Caco-2 (cell line): ENCODE results near the gene RNF214. TPM values are rescaled to one million over a fixed set of nuclear protein-coding genes. Genes with fewer than 3 reads are reported as not detected.

Source experiments
- BruUV-seq: library from RNA; stranded (reverse); fragments of 400-500 nt; replicated peaks from 2 replicates; lab custom pipeline; 2021; lab: Mats Ljungman, UMichigan
- CTCF ChIA-PET: fragments of 300-600 bp; sonication (Branson Sonifier 250); formaldehyde crosslinking; loops from one replicate; lab custom pipeline; 2022; ENCODE audit warnings: antibody characterized with exemption; lab: Charles Lee
- POLR2A ChIA-PET: fragments of 300-600 bp; sonication (Branson Sonifier 250); formaldehyde crosslinking; loops from one replicate; lab custom pipeline; 2022; ENCODE audit warnings: antibody characterized with exemption; lab: Charles Lee
- DNase-seq, 2 experiments: peaks; one replicate each; pipeline versions ENCODE4 v3.0.0 to v3.0.0-alpha.2; 2020 to 2022
- H3K27me3 ChIP-seq: replicated peaks from 2 replicates; pipeline ENCODE4 v1.6.0; 2011; ENCODE audit warnings: low read length; ENCODE audit not compliant: control insufficient read depth, insufficient read depth
- H3K36me3 ChIP-seq: 2 replicates; pipeline ENCODE4 v1.5.1; 2011; ENCODE audit warnings: low read length; ENCODE audit not compliant: control insufficient read depth, insufficient read depth
- H3K4me1 ChIP-seq: fragments of 250-450 bp; sonication (Bioruptor Pico); 2 replicates; pipeline ENCODE4 v1.5.1; 2020; ENCODE audit warnings: mild to moderate bottlenecking
- H3K4me3 ChIP-seq: 2 replicates; pipeline ENCODE4 v1.5.1; 2011; ENCODE audit warnings: low read depth, mild to moderate bottlenecking, control low read depth, low read length
- H3K9me3 ChIP-seq: fragments of 250-450 bp; sonication (Bioruptor Pico); 2 replicates; pipeline ENCODE4 v1.5.1; 2020; ENCODE audit warnings: mild to moderate bottlenecking, moderate library complexity
- H3K27ac Mint-ChIP-seq: one replicate; pipeline ENCODE4 v1.8.0; 2022; ENCODE audit warnings: mixed read lengths; ENCODE audit not compliant: unreplicated experiment
- H3K27me3 Mint-ChIP-seq: one replicate; pipeline ENCODE4 v1.8.0; 2022; ENCODE audit warnings: mixed read lengths; ENCODE audit not compliant: insufficient read depth, unreplicated experiment
- H3K36me3 Mint-ChIP-seq: one replicate; pipeline ENCODE4 v1.8.0; 2022; ENCODE audit warnings: mild to moderate bottlenecking, mixed read lengths; ENCODE audit not compliant: insufficient read depth, unreplicated experiment
- H3K4me1 Mint-ChIP-seq: one replicate; pipeline ENCODE4 v1.8.0; 2022; ENCODE audit warnings: low read depth, mixed read lengths; ENCODE audit not compliant: unreplicated experiment
- H3K4me3 Mint-ChIP-seq: one replicate; pipeline ENCODE4 v1.8.0; 2022; ENCODE audit warnings: mild to moderate bottlenecking, moderate library complexity, mixed read lengths; ENCODE audit not compliant: unreplicated experiment
- H3K9me3 Mint-ChIP-seq: one replicate; pipeline ENCODE4 v1.8.0; 2022; ENCODE audit warnings: mixed read lengths; ENCODE audit not compliant: unreplicated experiment
- intact Hi-C: fragments of 100-400 bp; cut with micrococcal nuclease; formaldehyde crosslinking; loops from one replicate; pipeline ENCODE4 v1.10.0; 2022; ENCODE audit not compliant: unreplicated experiment
- total RNA-seq: library from RNA; stranded (reverse); gene quantifications from 2 replicates; pipeline ENCODE4 v1.2.3, GENCODE V29; 2022
- TF ChIP-seq, protein P1 (sequence below), 2 experiments: fragments of 200-600 bp in 1 of 2; IDR thresholded peaks; 1 replicate in 1 of 2; 2 replicates in 1 of 2; pipeline versions ENCODE4 v1.5.1 to v1.8.0; 2011 to 2022; ENCODE audit warnings: antibody characterized with exemption in 1 of 2, control low read depth in 1 of 2, inconsistent platforms in 1 of 2, low read depth in 1 of 2, low read length in 1 of 2, mild to moderate bottlenecking in 1 of 2, moderate library complexity in 1 of 2; ENCODE audit not compliant: insufficient read depth in 1 of 2, severe bottlenecking in 1 of 2, unreplicated experiment in 1 of 2

Gene RNF214
- total RNA-seq, 1 experiment from 2014 or later = 55.8 TPM

DNA sequence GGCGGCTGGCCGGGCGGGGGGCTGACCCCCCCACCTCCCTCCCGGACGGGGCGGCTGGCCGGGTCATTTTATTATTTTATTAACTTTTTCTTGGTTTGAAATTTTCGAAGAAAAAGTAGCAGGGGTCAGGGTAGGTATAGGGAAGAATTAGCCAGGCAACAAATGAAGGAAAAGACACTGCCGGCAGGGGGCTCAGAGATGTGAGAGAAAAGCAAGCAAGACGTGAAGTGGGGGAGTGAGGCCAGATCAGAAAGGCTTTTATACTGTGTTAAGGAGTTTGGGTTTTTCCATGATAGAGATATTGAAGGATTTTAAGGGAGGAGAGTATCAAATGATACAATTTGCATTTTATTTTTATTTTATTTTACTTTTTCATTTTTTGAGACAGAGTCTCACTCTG, 19.0 kb downstream of the RNF214 start:
- Mint-ChIP-seq H3K27ac (no peak overlapping the region), H3K36me3 (peaks cover 54% of the 10 kb centered on the region), H3K4me1 (no peaks in the 10 kb centered on the region), H3K4me3 (no peak overlapping the region), H3K27me3 (no peaks in the 10 kb centered on the region), H3K9me3 (no peaks in the 10 kb centered on the region)
- H3K27me3 ChIP-seq = no peaks in the 10 kb centered on the region
- ChIA-PET POLR2A (no interaction called here), CTCF (no interaction called here)
- TF ChIP-seq, protein P1, sequence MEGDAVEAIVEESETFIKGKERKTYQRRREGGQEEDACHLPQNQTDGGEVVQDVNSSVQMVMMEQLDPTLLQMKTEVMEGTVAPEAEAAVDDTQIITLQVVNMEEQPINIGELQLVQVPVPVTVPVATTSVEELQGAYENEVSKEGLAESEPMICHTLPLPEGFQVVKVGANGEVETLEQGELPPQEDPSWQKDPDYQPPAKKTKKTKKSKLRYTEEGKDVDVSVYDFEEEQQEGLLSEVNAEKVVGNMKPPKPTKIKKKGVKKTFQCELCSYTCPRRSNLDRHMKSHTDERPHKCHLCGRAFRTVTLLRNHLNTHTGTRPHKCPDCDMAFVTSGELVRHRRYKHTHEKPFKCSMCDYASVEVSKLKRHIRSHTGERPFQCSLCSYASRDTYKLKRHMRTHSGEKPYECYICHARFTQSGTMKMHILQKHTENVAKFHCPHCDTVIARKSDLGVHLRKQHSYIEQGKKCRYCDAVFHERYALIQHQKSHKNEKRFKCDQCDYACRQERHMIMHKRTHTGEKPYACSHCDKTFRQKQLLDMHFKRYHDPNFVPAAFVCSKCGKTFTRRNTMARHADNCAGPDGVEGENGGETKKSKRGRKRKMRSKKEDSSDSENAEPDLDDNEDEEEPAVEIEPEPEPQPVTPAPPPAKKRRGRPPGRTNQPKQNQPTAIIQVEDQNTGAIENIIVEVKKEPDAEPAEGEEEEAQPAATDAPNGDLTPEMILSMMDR (IDR thresholded peaks at IDR 0.05; ENCODE audit: insufficient read depth in 1 of 2, low read depth in 1 of 2, low read length in 1 of 2, severe bottlenecking in 1 of 2, unreplicated experiment in 1 of 2) = peak in 1 of 2 experiments; percentile 12
- intact Hi-C loops = no loop called here
- no peak overlapping the region for H3K4me3 ChIP-seq
- BruUV-seq = no TSS peak
- peaks cover 3% of the 10 kb centered on the region for H3K36me3 ChIP-seq
- DNase-seq = no peak
- H3K9me3 ChIP-seq = no peaks in the 10 kb centered on the region
- H3K4me1 ChIP-seq = no peaks in the 10 kb centered on the region

GRCh38 chr11:117255966-117256365, 23.5 kb downstream of the RNF214 start:
- Mint-ChIP-seq H3K4me3 (no peak overlapping the region), H3K4me1 (no peaks in the 10 kb centered on the region), H3K36me3 (peaks cover 29% of the 10 kb centered on the region), H3K9me3 (no peaks in the 10 kb centered on the region), H3K27ac (no peak overlapping the region), H3K27me3 (no peaks in the 10 kb centered on the region)
- intact Hi-C loops = no loop called here
- no peaks in the 10 kb centered on the region for H3K27me3 ChIP-seq
- H3K9me3 ChIP-seq = no peaks in the 10 kb centered on the region
- TF ChIP-seq, protein P1 (IDR thresholded peaks at IDR 0.05; ENCODE audit: insufficient read depth in 1 of 2, low read depth in 1 of 2, low read length in 1 of 2, severe bottlenecking in 1 of 2, unreplicated experiment in 1 of 2) = no peak
- peaks cover 3% of the 10 kb centered on the region for H3K36me3 ChIP-seq
- DNase-seq = no peak
- ChIA-PET CTCF (no interaction called here), POLR2A (no interaction called here)
- no peaks in the 10 kb centered on the region for H3K4me1 ChIP-seq
- BruUV-seq = no TSS peak
- no peak overlapping the region for H3K4me3 ChIP-seq

DNA sequence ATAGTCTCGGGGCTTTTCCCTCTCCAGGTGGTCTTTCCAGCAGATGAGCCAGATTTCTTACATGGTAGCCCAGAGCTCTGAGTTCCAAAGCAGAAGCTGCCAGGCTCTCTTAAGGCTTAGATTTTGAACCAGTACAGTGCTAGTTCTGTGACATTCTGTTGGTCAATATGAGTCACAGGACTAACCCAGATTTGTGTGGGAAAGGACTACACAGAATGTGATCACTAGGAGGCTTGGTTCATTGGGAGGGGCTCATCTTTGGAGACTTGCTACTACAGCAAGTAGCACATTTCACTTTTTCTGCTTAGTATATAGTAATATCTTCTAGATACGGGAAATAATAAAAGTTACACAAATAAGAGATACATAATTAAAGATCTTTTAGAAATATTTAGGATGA, 24.1 kb downstream of the RNF214 start:
- intact Hi-C loops = no loop called here
- no peaks in the 10 kb centered on the region for H3K27me3 Mint-ChIP-seq
- no peaks in the 10 kb centered on the region for H3K4me1 ChIP-seq
- no peaks in the 10 kb centered on the region for H3K9me3 ChIP-seq
- BruUV-seq = no TSS peak
- DNase-seq = no peak
- no peaks in the 10 kb centered on the region for H3K9me3 Mint-ChIP-seq
- peaks cover 3% of the 10 kb centered on the region for H3K36me3 ChIP-seq
- H3K4me3 Mint-ChIP-seq = no peak overlapping the region
- no peak overlapping the region for H3K4me3 ChIP-seq
- H3K27ac Mint-ChIP-seq = no peak overlapping the region
- no peaks in the 10 kb centered on the region for H3K27me3 ChIP-seq
- TF ChIP-seq, protein P1 (IDR thresholded peaks at IDR 0.05; ENCODE audit: insufficient read depth in 1 of 2, low read depth in 1 of 2, low read length in 1 of 2, severe bottlenecking in 1 of 2, unreplicated experiment in 1 of 2) = no peak
- ChIA-PET POLR2A (no interaction called here), CTCF (no interaction called here)
- peaks cover 29% of the 10 kb centered on the region for H3K36me3 Mint-ChIP-seq
- H3K4me1 Mint-ChIP-seq = no peaks in the 10 kb centered on the region
